Measurements from ENCODE around the gene NAA16.

Gene NAA16

GRCh38 chr13:41296879-41297646 lies 14.0 kb upstream of the NAA16 start:
- no peak for ATAC-seq
- TF ChIP-seq SNAI2 (CRISPR knock-in tag; IDR thresholded peaks at IDR 0.05) (no peak), RARB (CRISPR knock-in tag; IDR thresholded peaks at IDR 0.05) (no peak), ZC3H10 (CRISPR knock-in tag; IDR thresholded peaks at IDR 0.05) (no peak), TCF4 (CRISPR knock-in tag; IDR thresholded peaks at IDR 0.05; ENCODE audit: borderline replicate concordance) (no peak), ZFP30 (CRISPR knock-in tag; IDR thresholded peaks at IDR 0.05) (no peak), ZNF565 (CRISPR knock-in tag; conservative IDR thresholded peaks at IDR 0.05; ENCODE audit: low read depth) (no peak), ISL1 (CRISPR knock-in tag; IDR thresholded peaks at IDR 0.05) (no peak), ESRRG (CRISPR knock-in tag; IDR thresholded peaks at IDR 0.05) (no peak), BACH2 (CRISPR knock-in tag; IDR thresholded peaks at IDR 0.05; ENCODE audit: borderline replicate concordance) (no peak), CSDC2 (CRISPR knock-in tag; IDR thresholded peaks at IDR 0.05) (no peak)
- TF ChIP-seq, protein P1, sequence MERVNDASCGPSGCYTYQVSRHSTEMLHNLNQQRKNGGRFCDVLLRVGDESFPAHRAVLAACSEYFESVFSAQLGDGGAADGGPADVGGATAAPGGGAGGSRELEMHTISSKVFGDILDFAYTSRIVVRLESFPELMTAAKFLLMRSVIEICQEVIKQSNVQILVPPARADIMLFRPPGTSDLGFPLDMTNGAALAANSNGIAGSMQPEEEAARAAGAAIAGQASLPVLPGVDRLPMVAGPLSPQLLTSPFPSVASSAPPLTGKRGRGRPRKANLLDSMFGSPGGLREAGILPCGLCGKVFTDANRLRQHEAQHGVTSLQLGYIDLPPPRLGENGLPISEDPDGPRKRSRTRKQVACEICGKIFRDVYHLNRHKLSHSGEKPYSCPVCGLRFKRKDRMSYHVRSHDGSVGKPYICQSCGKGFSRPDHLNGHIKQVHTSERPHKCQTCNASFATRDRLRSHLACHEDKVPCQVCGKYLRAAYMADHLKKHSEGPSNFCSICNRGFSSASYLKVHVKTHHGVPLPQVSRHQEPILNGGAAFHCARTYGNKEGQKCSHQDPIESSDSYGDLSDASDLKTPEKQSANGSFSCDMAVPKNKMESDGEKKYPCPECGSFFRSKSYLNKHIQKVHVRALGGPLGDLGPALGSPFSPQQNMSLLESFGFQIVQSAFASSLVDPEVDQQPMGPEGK (CRISPR knock-in tag; IDR thresholded peaks at IDR 0.05; ENCODE audit: borderline replicate concordance): no peak
- TF ChIP-seq, protein P2, sequence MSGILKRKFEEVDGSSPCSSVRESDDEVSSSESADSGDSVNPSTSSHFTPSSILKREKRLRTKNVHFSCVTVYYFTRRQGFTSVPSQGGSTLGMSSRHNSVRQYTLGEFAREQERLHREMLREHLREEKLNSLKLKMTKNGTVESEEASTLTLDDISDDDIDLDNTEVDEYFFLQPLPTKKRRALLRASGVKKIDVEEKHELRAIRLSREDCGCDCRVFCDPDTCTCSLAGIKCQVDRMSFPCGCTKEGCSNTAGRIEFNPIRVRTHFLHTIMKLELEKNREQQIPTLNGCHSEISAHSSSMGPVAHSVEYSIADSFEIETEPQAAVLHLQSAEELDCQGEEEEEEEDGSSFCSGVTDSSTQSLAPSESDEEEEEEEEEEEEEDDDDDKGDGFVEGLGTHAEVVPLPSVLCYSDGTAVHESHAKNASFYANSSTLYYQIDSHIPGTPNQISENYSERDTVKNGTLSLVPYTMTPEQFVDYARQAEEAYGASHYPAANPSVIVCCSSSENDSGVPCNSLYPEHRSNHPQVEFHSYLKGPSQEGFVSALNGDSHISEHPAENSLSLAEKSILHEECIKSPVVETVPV (CRISPR knock-in tag; IDR thresholded peaks at IDR 0.05): no peak
- TF ChIP-seq, protein P3, sequence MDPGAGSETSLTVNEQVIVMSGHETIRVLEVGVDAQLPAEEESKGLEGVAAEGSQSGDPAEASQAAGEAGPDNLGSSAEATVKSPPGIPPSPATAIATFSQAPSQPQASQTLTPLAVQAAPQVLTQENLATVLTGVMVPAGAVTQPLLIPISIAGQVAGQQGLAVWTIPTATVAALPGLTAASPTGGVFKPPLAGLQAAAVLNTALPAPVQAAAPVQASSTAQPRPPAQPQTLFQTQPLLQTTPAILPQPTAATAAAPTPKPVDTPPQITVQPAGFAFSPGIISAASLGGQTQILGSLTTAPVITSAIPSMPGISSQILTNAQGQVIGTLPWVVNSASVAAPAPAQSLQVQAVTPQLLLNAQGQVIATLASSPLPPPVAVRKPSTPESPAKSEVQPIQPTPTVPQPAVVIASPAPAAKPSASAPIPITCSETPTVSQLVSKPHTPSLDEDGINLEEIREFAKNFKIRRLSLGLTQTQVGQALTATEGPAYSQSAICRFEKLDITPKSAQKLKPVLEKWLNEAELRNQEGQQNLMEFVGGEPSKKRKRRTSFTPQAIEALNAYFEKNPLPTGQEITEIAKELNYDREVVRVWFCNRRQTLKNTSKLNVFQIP (CRISPR knock-in tag; IDR thresholded peaks at IDR 0.05; ENCODE audit: borderline replicate concordance, low read depth): no peak

DNA sequence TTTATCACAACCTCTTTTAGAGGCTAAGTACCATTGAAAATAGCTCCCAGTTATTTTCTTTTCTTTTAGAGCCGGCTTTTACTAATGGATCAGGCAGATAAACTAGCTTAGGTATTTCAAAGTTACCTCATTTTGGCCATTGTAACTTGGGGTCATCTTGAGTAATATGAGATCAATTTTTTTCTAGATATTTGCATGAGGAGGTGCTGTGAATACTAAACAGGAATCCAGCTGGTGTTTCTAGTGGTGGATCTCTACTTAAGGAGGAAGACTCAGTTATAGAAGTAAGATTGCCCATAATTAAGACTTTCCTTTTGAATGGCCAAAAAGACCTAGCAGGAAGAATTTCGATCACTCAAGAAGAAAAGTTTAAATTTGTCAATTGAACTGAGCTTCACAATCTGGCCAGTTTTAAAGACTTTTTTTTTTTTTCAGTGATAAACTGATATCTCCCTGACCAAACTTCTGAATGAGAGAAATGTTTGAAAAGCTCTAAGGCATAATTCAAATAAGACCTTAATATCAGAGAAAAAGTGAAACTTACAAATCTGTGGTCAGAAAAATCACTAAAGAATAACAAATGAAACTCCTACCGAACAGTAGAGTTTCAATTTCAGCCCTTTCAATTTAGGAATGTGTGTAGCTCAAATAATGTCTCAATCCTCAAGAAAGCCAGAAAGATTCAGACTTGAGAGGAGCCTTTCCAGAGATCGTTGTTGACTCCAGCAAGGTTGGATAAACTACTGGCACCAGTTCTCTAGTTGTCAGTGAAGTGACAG lies 11.6 kb upstream of the NAA16 start:
- no peak for ATAC-seq
- TF ChIP-seq ZNF70 (CRISPR knock-in tag; IDR thresholded peaks at IDR 0.05): no peak
- no peak for TF ChIP-seq GLIS3 (CRISPR knock-in tag; IDR thresholded peaks at IDR 0.05)
- no peak for TF ChIP-seq TCF4 (CRISPR knock-in tag; IDR thresholded peaks at IDR 0.05; ENCODE audit: borderline replicate concordance)
- no peak for TF ChIP-seq TOX (CRISPR knock-in tag; IDR thresholded peaks at IDR 0.05; ENCODE audit: borderline replicate concordance)
- TF ChIP-seq, protein P2 (CRISPR knock-in tag; IDR thresholded peaks at IDR 0.05): no peak
- no peak for TF ChIP-seq ZFP30 (CRISPR knock-in tag; IDR thresholded peaks at IDR 0.05)
- TF ChIP-seq ISL1 (CRISPR knock-in tag; IDR thresholded peaks at IDR 0.05): no peak
- no peak for TF ChIP-seq PPARA (CRISPR knock-in tag; IDR thresholded peaks at IDR 0.05; ENCODE audit: borderline replicate concordance)
- TF ChIP-seq ZFP3 (CRISPR knock-in tag; IDR thresholded peaks at IDR 0.05): no peak

- no peak for ATAC-seq
- no peak for TF ChIP-seq ISL1 (CRISPR knock-in tag; IDR thresholded peaks at IDR 0.05)
- TF ChIP-seq BACH2 (CRISPR knock-in tag; IDR thresholded peaks at IDR 0.05; ENCODE audit: borderline replicate concordance): no peak
- no peak for TF ChIP-seq TOX (CRISPR knock-in tag; IDR thresholded peaks at IDR 0.05; ENCODE audit: borderline replicate concordance)
- no peak for TF ChIP-seq CSDC2 (CRISPR knock-in tag; IDR thresholded peaks at IDR 0.05)
- no peak for TF ChIP-seq ESRRG (CRISPR knock-in tag; IDR thresholded peaks at IDR 0.05)
- TF ChIP-seq, protein P3 (CRISPR knock-in tag; IDR thresholded peaks at IDR 0.05; ENCODE audit: borderline replicate concordance, low read depth): no peak
- TF ChIP-seq ZNF8 (CRISPR knock-in tag; IDR thresholded peaks at IDR 0.05): no peak
- TF ChIP-seq OSR1 (CRISPR knock-in tag; IDR thresholded peaks at IDR 0.05): no peak
- TF ChIP-seq PPARA (CRISPR knock-in tag; IDR thresholded peaks at IDR 0.05; ENCODE audit: borderline replicate concordance): no peak
- TF ChIP-seq SNAI2 (CRISPR knock-in tag; IDR thresholded peaks at IDR 0.05): no peak
- no peak for TF ChIP-seq ZNF565 (CRISPR knock-in tag; conservative IDR thresholded peaks at IDR 0.05; ENCODE audit: low read depth)
- no peak for TF ChIP-seq ZC3H10 (CRISPR knock-in tag; IDR thresholded peaks at IDR 0.05)
- TF ChIP-seq RARB (CRISPR knock-in tag; IDR thresholded peaks at IDR 0.05): no peak
- TF ChIP-seq GLIS3 (CRISPR knock-in tag; IDR thresholded peaks at IDR 0.05): no peak
- no peak for TF ChIP-seq ZNF70 (CRISPR knock-in tag; IDR thresholded peaks at IDR 0.05)
- TF ChIP-seq, protein P4, sequence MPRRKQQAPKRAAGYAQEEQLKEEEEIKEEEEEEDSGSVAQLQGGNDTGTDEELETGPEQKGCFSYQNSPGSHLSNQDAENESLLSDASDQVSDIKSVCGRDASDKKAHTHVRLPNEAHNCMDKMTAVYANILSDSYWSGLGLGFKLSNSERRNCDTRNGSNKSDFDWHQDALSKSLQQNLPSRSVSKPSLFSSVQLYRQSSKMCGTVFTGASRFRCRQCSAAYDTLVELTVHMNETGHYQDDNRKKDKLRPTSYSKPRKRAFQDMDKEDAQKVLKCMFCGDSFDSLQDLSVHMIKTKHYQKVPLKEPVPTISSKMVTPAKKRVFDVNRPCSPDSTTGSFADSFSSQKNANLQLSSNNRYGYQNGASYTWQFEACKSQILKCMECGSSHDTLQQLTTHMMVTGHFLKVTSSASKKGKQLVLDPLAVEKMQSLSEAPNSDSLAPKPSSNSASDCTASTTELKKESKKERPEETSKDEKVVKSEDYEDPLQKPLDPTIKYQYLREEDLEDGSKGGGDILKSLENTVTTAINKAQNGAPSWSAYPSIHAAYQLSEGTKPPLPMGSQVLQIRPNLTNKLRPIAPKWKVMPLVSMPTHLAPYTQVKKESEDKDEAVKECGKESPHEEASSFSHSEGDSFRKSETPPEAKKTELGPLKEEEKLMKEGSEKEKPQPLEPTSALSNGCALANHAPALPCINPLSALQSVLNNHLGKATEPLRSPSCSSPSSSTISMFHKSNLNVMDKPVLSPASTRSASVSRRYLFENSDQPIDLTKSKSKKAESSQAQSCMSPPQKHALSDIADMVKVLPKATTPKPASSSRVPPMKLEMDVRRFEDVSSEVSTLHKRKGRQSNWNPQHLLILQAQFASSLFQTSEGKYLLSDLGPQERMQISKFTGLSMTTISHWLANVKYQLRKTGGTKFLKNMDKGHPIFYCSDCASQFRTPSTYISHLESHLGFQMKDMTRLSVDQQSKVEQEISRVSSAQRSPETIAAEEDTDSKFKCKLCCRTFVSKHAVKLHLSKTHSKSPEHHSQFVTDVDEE (CRISPR knock-in tag; IDR thresholded peaks at IDR 0.05): no peak
- TF ChIP-seq, protein P1 (CRISPR knock-in tag; IDR thresholded peaks at IDR 0.05; ENCODE audit: borderline replicate concordance): no peak
- no peak for TF ChIP-seq ZFP30 (CRISPR knock-in tag; IDR thresholded peaks at IDR 0.05)
Observed at GRCh38 chr13:41302743-41303142, 8.3 kb upstream of the NAA16 start.
